Gastrocnemius medialis (tissue), 4 donors: ENCODE data around the gene GADD45G.

Experiments
- CTCF ChIP-seq, 5 experiments: fragments of 450-650 bp in 3 of 5; fragments of 200-600 bp in 2 of 5; sonication (generic) in 2 of 5; IDR thresholded peaks in 4 of 5; conservative IDR thresholded peaks in 1 of 5; 1 replicate in 4 of 5; 2 replicates in 1 of 5; pipeline ENCODE4 v1.5.1; 2016 to 2019; ENCODE audit warnings: antibody characterized with exemption in 5 of 5, mild to moderate bottlenecking in 3 of 5, moderate library complexity in 3 of 5
- POLR2A ChIP-seq, 2 donors: fragments of 450-650 bp; IDR thresholded peaks; one replicate each; pipeline ENCODE4 v1.6.1; 2017; ENCODE audit warnings: antibody characterized with exemption in 2 of 2, mild to moderate bottlenecking in 2 of 2, moderate library complexity in 2 of 2

DNA sequence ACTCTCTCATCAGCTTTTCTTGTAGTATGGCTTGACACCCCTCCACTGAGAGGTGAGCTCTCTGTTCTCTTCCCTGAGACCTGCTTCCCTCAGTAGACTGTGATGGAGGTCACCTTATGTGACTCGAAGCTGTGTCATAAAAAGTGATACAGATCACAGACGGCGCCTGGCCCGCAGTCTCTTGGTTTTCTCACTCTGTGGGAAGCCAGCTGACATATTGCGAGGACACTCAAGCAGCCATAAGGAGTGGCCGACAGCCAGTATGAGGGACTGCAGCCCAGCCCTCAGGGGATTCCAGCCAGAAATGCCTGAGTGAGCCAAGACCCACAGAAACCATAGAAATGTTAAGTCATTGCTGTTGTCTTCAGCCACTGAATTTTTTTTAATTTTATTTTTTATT lies 38.0 kb downstream of the GADD45G start:
- TF ChIP-seq CTCF (IDR thresholded peaks at IDR 0.05 in 4 of 5, conservative IDR thresholded peaks at IDR 0.05 in 1 of 5) (no peak), POLR2A (IDR thresholded peaks at IDR 0.05) (no peak)
